B cell (primary cell): ENCODE results near the gene IBA57. TPM values are rescaled to one million over a fixed set of nuclear protein-coding genes. Genes with fewer than 3 reads are reported as not detected.

Source experiments
- ATAC-seq: fragments of 200-7000 bp; cut with Tn5 transposase; one replicate; pipeline ENCODE4 v1.10.0; 2021; ENCODE audit warnings: low read depth, mild to moderate bottlenecking, moderate number of reproducible peaks, moderate library complexity
- CTCF ChIA-PET: fragments of 350-600 bp; sonication (Branson Sonifier 250); formaldehyde crosslinking; loops from one replicate; lab custom pipeline; 2021; ENCODE audit warnings: antibody characterized with exemption, inconsistent platforms; lab: Charles Lee
- POLR2A ChIA-PET: fragments of 350-600 bp; sonication (Branson Sonifier 250); formaldehyde crosslinking; loops from one replicate; lab custom pipeline; 2021; ENCODE audit warnings: antibody characterized with exemption; lab: Charles Lee
- DNase-seq: peaks from one replicate; pipeline ENCODE4 v3.0.0; 2013
- H2AFZ ChIP-seq: 2 replicates; pipeline ENCODE4 v1.6.1; 2012; ENCODE audit warnings: mild to moderate bottlenecking, low read depth, low read length; ENCODE audit not compliant: insufficient read depth, poor library complexity, severe bottlenecking
- H3K27ac ChIP-seq, 2 donors: 1 replicate in 1 of 2; 2 replicates in 1 of 2; pipeline ENCODE4 v1.5.1; 2012 to 2013; ENCODE audit warnings: low read length in 2 of 2, mild to moderate bottlenecking in 2 of 2, moderate library complexity in 1 of 2
- H3K27me3 ChIP-seq, 4 experiments: fragments of 200-600 bp in 1 of 4; sonication (generic) in 1 of 4; replicated peaks in 1 of 4; 1 replicate in 2 of 4; 2 replicates in 2 of 4; pipeline versions ENCODE4 v1.6.1 to v1.7.0; 2013 to 2016; ENCODE audit warnings: low read length in 3 of 4, mild to moderate bottlenecking in 2 of 4, mixed read lengths in 1 of 4, moderate library complexity in 1 of 4; ENCODE audit not compliant: insufficient read depth in 4 of 4, control insufficient read depth in 3 of 4; ENCODE audit errors: control extremely low read depth in 1 of 4
- H3K36me3 ChIP-seq, 2 experiments: replicated peaks in 1 of 2; 1 replicate in 1 of 2; 2 replicates in 1 of 2; pipeline versions ENCODE4 v1.6.1 to v1.7.1; 2013; ENCODE audit warnings: low read length in 1 of 2; ENCODE audit not compliant: insufficient read depth in 2 of 2, control insufficient read depth in 1 of 2; ENCODE audit errors: control extremely low read depth in 1 of 2, extremely low read depth in 1 of 2
- H3K4me1 ChIP-seq, 2 donors: fragments of 200-600 bp in 1 of 2; sonication (generic) in 1 of 2; 1 replicate in 1 of 2; 2 replicates in 1 of 2; pipeline versions ENCODE4 v1.5.1 to v1.6.1; 2013 to 2017; ENCODE audit warnings: low read length in 2 of 2; ENCODE audit not compliant: control insufficient read depth in 2 of 2, insufficient read depth in 2 of 2
- H3K4me2 ChIP-seq: replicated peaks from 2 replicates; pipeline ENCODE3; 2012; ENCODE audit warnings: mild to moderate bottlenecking, low read depth, low read length; ENCODE audit not compliant: poor library complexity, severe bottlenecking
- H3K4me3 ChIP-seq, 5 experiments: fragments of 200-600 bp in 1 of 5; sonication (generic) in 1 of 5; 1 replicate in 3 of 5; 2 replicates in 2 of 5; pipeline versions ENCODE4 v1.5.1 to v1.7.0; 2011 to 2016; ENCODE audit warnings: low read length in 4 of 5, mild to moderate bottlenecking in 4 of 5, low read depth in 2 of 5, control low read depth in 1 of 5, moderate library complexity in 1 of 5; ENCODE audit not compliant: insufficient read depth in 1 of 5; ENCODE audit errors: control extremely low read depth in 1 of 5, extremely low read depth in 1 of 5
- H3K79me2 ChIP-seq: fragments of 200-600 bp; sonication (generic); one replicate; pipeline ENCODE4 v1.6.0; 2016; ENCODE audit warnings: low read length; ENCODE audit not compliant: control insufficient read depth, insufficient read depth
- H3K9ac ChIP-seq: fragments of 200-600 bp; sonication (generic); 2 replicates; pipeline ENCODE4 v1.6.1; 2017; ENCODE audit warnings: mild to moderate bottlenecking, low read length, moderate library complexity
- H3K9me3 ChIP-seq, 3 donors: one replicate each; pipeline versions ENCODE4 v1.6.1 to v1.7.1; 2013; ENCODE audit warnings: low read length in 2 of 3; ENCODE audit not compliant: control insufficient read depth in 2 of 3, insufficient read depth in 1 of 3; ENCODE audit errors: control extremely low read depth in 1 of 3
- H4K20me1 ChIP-seq: 2 replicates; pipeline ENCODE4 v1.6.0; 2012; ENCODE audit warnings: mild to moderate bottlenecking, low read length; ENCODE audit not compliant: insufficient read depth, control insufficient read depth, poor library complexity, severe bottlenecking
- H3K27ac Mint-ChIP-seq: one replicate; pipeline ENCODE4 v1.8.0; 2021; ENCODE audit warnings: mixed read lengths
- H3K27me3 Mint-ChIP-seq: one replicate; pipeline ENCODE4 v1.8.0; 2021; ENCODE audit warnings: mixed read lengths
- H3K4me1 Mint-ChIP-seq: one replicate; pipeline ENCODE4 v1.8.0; 2021; ENCODE audit warnings: mixed read lengths
- H3K4me3 Mint-ChIP-seq: one replicate; pipeline ENCODE4 v1.8.0; 2021; ENCODE audit warnings: mixed read lengths
- H3K9me3 Mint-ChIP-seq: one replicate; pipeline ENCODE4 v1.8.0; 2022; ENCODE audit warnings: mixed read lengths; ENCODE audit not compliant: insufficient read depth
- EZH2 ChIP-seq: IDR thresholded peaks from 2 replicates; pipeline ENCODE4 v1.6.1; 2012; ENCODE audit warnings: borderline replicate concordance, low read depth, mild to moderate bottlenecking, moderate library complexity, low read length; ENCODE audit not compliant: insufficient read depth, poor library complexity, severe bottlenecking
- WGBS: methylation state at CpG from one replicate; pipeline ENCODE4 v1.1.5; 2013; ENCODE audit warnings: missing lambda C conversion rate; ENCODE audit not compliant: insufficient coverage; 5-methylcytosine and 5-hydroxymethylcytosine counted together
- intact Hi-C: fragments of 100-400 bp; cut with micrococcal nuclease; formaldehyde crosslinking; loops from one replicate; pipeline ENCODE4 v1.10.0; 2022
- polyA plus RNA-seq: library from polyadenylated mRNA; depleted of rRNA; stranded (reverse); fragments of >200 nt; gene quantifications from 2 replicates; pipeline ENCODE4 v1.2.3, GENCODE V29; 2012
- total RNA-seq, 2 donors: library from RNA; stranded (reverse); fragments of 120-200 nt in 1 of 2; gene quantifications; 1 replicate in 1 of 2; 2 replicates in 1 of 2; pipeline versions ENCODE4 v1.2.3 to v1.2.4, GENCODE V29; 2013 to 2022
- TF ChIP-seq, protein P1 (sequence below): fragments of 200-600 bp; IDR thresholded peaks from one replicate; pipeline ENCODE4 v1.8.0; 2022; ENCODE audit warnings: antibody characterized with exemption, mild to moderate bottlenecking

The IBA57 gene
- total and polyA plus RNA-seq, 2 donors (not counting 1 experiment from before 2014, with no cell fraction given) = 5.2 to 12.8 TPM

DNA sequence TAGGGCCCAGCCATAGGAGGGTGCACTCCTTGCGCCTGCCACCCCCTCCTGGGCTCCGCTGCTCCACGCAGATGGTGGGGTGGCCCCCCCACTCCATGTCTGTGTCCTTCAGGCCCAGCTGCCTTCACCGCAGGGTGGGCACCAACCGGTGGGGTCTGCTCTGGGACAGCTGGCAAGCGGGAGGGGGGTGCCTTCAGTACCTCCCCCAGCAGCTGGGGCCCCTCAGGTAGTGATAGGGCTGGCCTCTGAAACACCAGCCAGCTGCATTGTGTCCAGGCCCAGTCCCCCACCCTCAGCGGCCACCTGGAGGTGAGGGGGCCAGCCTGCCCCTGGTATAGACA lies 15.5 kb upstream of the IBA57 start:
- Histone ChIP-seq H3K79me2 (peaks cover 15% of the 10 kb centered on the region), H2AFZ (no peak overlapping the region), H3K27ac (no peak overlapping the region), H3K4me2 (no peak overlapping the region), H3K4me3 (no peak overlapping the region), H3K9ac (no peak overlapping the region), H3K9me3 (no peaks in the 10 kb centered on the region), H3K4me1 (no peaks in the 10 kb centered on the region), H4K20me1 (peaks cover 51% of the 10 kb centered on the region), H3K27me3 (no peaks in the 10 kb centered on the region), H3K36me3 (peaks cover 0 to 39% of the 10 kb centered on the region in 2 experiments)
- intact Hi-C loops = no loop called here
- TF ChIP-seq, protein P1, sequence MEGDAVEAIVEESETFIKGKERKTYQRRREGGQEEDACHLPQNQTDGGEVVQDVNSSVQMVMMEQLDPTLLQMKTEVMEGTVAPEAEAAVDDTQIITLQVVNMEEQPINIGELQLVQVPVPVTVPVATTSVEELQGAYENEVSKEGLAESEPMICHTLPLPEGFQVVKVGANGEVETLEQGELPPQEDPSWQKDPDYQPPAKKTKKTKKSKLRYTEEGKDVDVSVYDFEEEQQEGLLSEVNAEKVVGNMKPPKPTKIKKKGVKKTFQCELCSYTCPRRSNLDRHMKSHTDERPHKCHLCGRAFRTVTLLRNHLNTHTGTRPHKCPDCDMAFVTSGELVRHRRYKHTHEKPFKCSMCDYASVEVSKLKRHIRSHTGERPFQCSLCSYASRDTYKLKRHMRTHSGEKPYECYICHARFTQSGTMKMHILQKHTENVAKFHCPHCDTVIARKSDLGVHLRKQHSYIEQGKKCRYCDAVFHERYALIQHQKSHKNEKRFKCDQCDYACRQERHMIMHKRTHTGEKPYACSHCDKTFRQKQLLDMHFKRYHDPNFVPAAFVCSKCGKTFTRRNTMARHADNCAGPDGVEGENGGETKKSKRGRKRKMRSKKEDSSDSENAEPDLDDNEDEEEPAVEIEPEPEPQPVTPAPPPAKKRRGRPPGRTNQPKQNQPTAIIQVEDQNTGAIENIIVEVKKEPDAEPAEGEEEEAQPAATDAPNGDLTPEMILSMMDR = no peak
- no peak for TF ChIP-seq EZH2
- ChIA-PET CTCF (no interaction called here), POLR2A (no interaction called here)
- 96% methylated on average over 7 of the region's 7 CpGs for WGBS
- ATAC-seq (no peak), DNase-seq (no peak)
- Mint-ChIP-seq H3K4me3 (no peak overlapping the region), H3K9me3 (no peaks in the 10 kb centered on the region), H3K4me1 (no peaks in the 10 kb centered on the region), H3K27ac (no peak overlapping the region), H3K27me3 (no peaks in the 10 kb centered on the region)

GRCh38 chr1:228150461-228151179 lies 15.0 kb upstream of the IBA57 start:
- Histone ChIP-seq H3K4me3 (no peak overlapping the region), H3K27ac (no peak overlapping the region), H4K20me1 (peaks cover 45% of the 10 kb centered on the region), H2AFZ (no peak overlapping the region), H3K9me3 (no peaks in the 10 kb centered on the region), H3K4me1 (no peaks in the 10 kb centered on the region), H3K27me3 (no peaks in the 10 kb centered on the region), H3K4me2 (no peak overlapping the region), H3K36me3 (peaks cover 0 to 34% of the 10 kb centered on the region in 2 experiments), H3K9ac (no peak overlapping the region), H3K79me2 (peaks cover 10% of the 10 kb centered on the region)
- Mint-ChIP-seq H3K27ac (no peak overlapping the region), H3K27me3 (no peaks in the 10 kb centered on the region), H3K4me3 (no peak overlapping the region), H3K4me1 (no peaks in the 10 kb centered on the region), H3K9me3 (no peaks in the 10 kb centered on the region)
- ChIA-PET CTCF (no interaction called here), POLR2A (no interaction called here)
- TF ChIP-seq, protein P1 = no peak
- no peak for TF ChIP-seq EZH2
- ATAC-seq (no peak), DNase-seq (no peak)
- intact Hi-C loops = no loop called here
- WGBS = over 99% methylated on average over 16 of the region's 17 CpGs
